ENCODE data around the gene CHAF1B.

- TF ChIP-seq, protein P1, sequence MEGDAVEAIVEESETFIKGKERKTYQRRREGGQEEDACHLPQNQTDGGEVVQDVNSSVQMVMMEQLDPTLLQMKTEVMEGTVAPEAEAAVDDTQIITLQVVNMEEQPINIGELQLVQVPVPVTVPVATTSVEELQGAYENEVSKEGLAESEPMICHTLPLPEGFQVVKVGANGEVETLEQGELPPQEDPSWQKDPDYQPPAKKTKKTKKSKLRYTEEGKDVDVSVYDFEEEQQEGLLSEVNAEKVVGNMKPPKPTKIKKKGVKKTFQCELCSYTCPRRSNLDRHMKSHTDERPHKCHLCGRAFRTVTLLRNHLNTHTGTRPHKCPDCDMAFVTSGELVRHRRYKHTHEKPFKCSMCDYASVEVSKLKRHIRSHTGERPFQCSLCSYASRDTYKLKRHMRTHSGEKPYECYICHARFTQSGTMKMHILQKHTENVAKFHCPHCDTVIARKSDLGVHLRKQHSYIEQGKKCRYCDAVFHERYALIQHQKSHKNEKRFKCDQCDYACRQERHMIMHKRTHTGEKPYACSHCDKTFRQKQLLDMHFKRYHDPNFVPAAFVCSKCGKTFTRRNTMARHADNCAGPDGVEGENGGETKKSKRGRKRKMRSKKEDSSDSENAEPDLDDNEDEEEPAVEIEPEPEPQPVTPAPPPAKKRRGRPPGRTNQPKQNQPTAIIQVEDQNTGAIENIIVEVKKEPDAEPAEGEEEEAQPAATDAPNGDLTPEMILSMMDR (IDR thresholded peaks at IDR 0.05; ENCODE audit: low read length) = no peak
- TF ChIP-seq EZH2 (IDR thresholded peaks at IDR 0.05; ENCODE audit: borderline replicate concordance, low read length) = no peak
These were observed 9.2 kb upstream of the CHAF1B start for GRCh38 chr21:36375994-36376393.
